ENCODE measurements around the gene ATP5PD.

DNA sequence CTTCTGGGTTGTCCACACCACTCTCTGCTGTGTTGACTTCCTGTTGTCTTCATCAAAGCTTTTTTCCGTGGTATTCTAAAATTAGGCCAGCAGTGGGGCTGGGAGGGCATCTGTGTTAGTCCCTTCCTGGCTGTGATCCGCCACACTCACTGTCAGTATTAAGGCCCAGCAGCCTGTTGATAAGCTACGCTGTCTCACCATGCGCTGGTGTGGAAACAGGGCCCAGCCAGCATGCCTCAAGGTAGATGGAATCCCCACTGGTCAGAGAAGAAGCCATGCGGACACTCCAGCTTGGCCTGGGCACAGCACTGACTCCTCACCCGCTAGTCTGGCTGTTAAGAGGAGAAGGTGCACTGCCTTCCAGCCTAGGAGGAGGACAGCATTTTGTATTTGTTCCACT lies 48.0 kb downstream of the ATP5PD start:
- TF ChIP-seq, protein P1, sequence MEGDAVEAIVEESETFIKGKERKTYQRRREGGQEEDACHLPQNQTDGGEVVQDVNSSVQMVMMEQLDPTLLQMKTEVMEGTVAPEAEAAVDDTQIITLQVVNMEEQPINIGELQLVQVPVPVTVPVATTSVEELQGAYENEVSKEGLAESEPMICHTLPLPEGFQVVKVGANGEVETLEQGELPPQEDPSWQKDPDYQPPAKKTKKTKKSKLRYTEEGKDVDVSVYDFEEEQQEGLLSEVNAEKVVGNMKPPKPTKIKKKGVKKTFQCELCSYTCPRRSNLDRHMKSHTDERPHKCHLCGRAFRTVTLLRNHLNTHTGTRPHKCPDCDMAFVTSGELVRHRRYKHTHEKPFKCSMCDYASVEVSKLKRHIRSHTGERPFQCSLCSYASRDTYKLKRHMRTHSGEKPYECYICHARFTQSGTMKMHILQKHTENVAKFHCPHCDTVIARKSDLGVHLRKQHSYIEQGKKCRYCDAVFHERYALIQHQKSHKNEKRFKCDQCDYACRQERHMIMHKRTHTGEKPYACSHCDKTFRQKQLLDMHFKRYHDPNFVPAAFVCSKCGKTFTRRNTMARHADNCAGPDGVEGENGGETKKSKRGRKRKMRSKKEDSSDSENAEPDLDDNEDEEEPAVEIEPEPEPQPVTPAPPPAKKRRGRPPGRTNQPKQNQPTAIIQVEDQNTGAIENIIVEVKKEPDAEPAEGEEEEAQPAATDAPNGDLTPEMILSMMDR (IDR thresholded peaks at IDR 0.05): no peak
- no peak for TF ChIP-seq ZFX (IDR thresholded peaks at IDR 0.05; ENCODE audit: borderline replicate concordance)
